Natural killer cell (primary cell): ENCODE data around the gene SLC25A38. TPM values are rescaled to one million over a fixed set of nuclear protein-coding genes. Genes with fewer than 3 reads are reported as not detected.
"Not testable (repeated sequence)": the region's sequence is repeated elsewhere in the genome, so short reads cannot be mapped to it uniquely, and the experiment has no call there.

Source experiments
- ATAC-seq, 3 donors: fragments of 150-1000 bp in 2 of 3; fragments of 200-7000 bp in 1 of 3; cut with Tn5 transposase; 1 replicate in 1 of 3; 2 replicates in 2 of 3; pipeline ENCODE4 v1.10.0; 2021; ENCODE audit warnings: mild to moderate bottlenecking in 2 of 3, moderate library complexity in 2 of 3
- DNase-seq, 2 donors: peaks; one replicate each; pipeline versions ENCODE4 v3.0.0 to v3.0.0-alpha.2; 2013 to 2021; ENCODE audit warnings: mixed read lengths in 1 of 2
- H3K27ac ChIP-seq: one replicate; pipeline ENCODE4 v1.5.1; 2013; ENCODE audit warnings: mild to moderate bottlenecking, low read length
- H3K27me3 ChIP-seq: one replicate; pipeline ENCODE4 v1.6.1; 2013; ENCODE audit warnings: low read length; ENCODE audit not compliant: control insufficient read depth, insufficient read depth
- H3K36me3 ChIP-seq: one replicate; pipeline ENCODE4 v1.6.1; 2013; ENCODE audit warnings: low read length; ENCODE audit not compliant: control insufficient read depth, insufficient read depth
- H3K4me1 ChIP-seq: one replicate; pipeline ENCODE4 v1.6.1; 2013; ENCODE audit warnings: low read length; ENCODE audit not compliant: control insufficient read depth, insufficient read depth
- H3K4me3 ChIP-seq: one replicate; pipeline ENCODE4 v1.5.1; 2013; ENCODE audit warnings: low read length
- H3K9me3 ChIP-seq: one replicate; pipeline ENCODE4 v1.6.1; 2013; ENCODE audit warnings: low read length; ENCODE audit not compliant: control insufficient read depth, insufficient read depth
- H3K27ac Mint-ChIP-seq, 2 donors: one replicate each; pipeline ENCODE4 v1.8.0; 2022; ENCODE audit warnings: mild to moderate bottlenecking in 2 of 2, mixed read lengths in 2 of 2, moderate library complexity in 1 of 2
- H3K27me3 Mint-ChIP-seq, 2 donors: one replicate each; pipeline ENCODE4 v1.8.0; 2022; ENCODE audit warnings: low read depth in 2 of 2, mixed read lengths in 2 of 2
- H3K36me3 Mint-ChIP-seq: one replicate; pipeline ENCODE4 v1.8.0; 2022; ENCODE audit warnings: mixed read lengths
- H3K4me1 Mint-ChIP-seq, 2 donors: one replicate each; pipeline ENCODE4 v1.8.0; 2022; ENCODE audit warnings: mixed read lengths in 2 of 2
- H3K4me3 Mint-ChIP-seq: one replicate; pipeline ENCODE4 v1.8.0; 2022; ENCODE audit warnings: mild to moderate bottlenecking, moderate library complexity, mixed read lengths
- H3K9me3 Mint-ChIP-seq, 2 donors: one replicate each; pipeline ENCODE4 v1.8.0; 2022; ENCODE audit warnings: mixed read lengths in 2 of 2
- WGBS: methylation state at CpG from one replicate; pipeline ENCODE4 v1.1.7; 2013; ENCODE audit warnings: missing lambda C conversion rate; ENCODE audit not compliant: insufficient coverage; 5-methylcytosine and 5-hydroxymethylcytosine counted together
- intact Hi-C: fragments of 100-400 bp; cut with micrococcal nuclease; formaldehyde crosslinking; loops from one replicate; pipeline ENCODE4 v1.14.2; 2022
- total RNA-seq, 4 donors: library from RNA; stranded (reverse); fragments of 120-200 nt in 1 of 4; gene quantifications; one replicate each; pipeline versions ENCODE4 v1.2.3 to v1.2.4, GENCODE V29; 2013 to 2022
- TF ChIP-seq, protein P1 (sequence below): fragments of 200-600 bp; IDR thresholded peaks from one replicate; pipeline ENCODE4 v1.8.0; 2022; ENCODE audit warnings: antibody characterized with exemption

The SLC25A38 gene
- total RNA-seq, 3 donors from 2014 or later (not counting 1 experiment from before 2014, with no cell fraction given), result 40.0 to 44.7 (median 41.7) TPM

DNA sequence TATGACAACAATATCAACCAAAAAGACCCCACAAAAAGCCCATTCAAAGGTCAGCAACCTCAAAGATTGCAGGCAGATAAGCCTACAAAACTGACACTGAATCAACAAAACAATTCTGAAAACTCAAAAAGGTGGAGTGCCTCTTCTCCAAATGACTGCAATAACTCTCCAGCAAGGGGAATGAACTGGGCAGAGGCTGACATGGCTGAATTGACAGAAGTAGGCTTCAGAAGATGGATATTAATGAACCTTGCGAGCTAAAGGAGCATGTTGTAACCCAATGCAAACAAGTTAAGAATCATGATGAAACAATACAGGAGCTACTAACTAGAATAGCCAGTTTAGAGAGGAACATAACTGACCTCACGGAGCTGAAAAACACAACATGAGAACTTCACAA is 20.4 kb upstream of the SLC25A38 start:
- peak overlapping the region; percentile 90 for H3K27ac ChIP-seq
- intact Hi-C loops, result no loop called here
- ATAC-seq (no peak), DNase-seq (no peak)
- H3K36me3 ChIP-seq, result no peaks in the 10 kb centered on the region
- Mint-ChIP-seq H3K36me3 (no peaks in the 10 kb centered on the region), H3K27ac (peak overlapping the region; percentile 69 to 90), H3K4me3 (no peak overlapping the region), H3K27me3 (no peaks in the 10 kb centered on the region), H3K9me3 (no peaks in the 10 kb centered on the region), H3K4me1 (peaks cover 42 to 58% of the 10 kb centered on the region in 2 donors)
- WGBS, result 100% methylated on average over 2 of the region's 2 CpGs
- H3K27me3 ChIP-seq, result no peaks in the 10 kb centered on the region
- peaks cover 43% of the 10 kb centered on the region for H3K4me1 ChIP-seq
- H3K4me3 ChIP-seq, result no peak overlapping the region
- H3K9me3 ChIP-seq, result no peaks in the 10 kb centered on the region
- TF ChIP-seq, protein P1, sequence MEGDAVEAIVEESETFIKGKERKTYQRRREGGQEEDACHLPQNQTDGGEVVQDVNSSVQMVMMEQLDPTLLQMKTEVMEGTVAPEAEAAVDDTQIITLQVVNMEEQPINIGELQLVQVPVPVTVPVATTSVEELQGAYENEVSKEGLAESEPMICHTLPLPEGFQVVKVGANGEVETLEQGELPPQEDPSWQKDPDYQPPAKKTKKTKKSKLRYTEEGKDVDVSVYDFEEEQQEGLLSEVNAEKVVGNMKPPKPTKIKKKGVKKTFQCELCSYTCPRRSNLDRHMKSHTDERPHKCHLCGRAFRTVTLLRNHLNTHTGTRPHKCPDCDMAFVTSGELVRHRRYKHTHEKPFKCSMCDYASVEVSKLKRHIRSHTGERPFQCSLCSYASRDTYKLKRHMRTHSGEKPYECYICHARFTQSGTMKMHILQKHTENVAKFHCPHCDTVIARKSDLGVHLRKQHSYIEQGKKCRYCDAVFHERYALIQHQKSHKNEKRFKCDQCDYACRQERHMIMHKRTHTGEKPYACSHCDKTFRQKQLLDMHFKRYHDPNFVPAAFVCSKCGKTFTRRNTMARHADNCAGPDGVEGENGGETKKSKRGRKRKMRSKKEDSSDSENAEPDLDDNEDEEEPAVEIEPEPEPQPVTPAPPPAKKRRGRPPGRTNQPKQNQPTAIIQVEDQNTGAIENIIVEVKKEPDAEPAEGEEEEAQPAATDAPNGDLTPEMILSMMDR, result no peak

DNA sequence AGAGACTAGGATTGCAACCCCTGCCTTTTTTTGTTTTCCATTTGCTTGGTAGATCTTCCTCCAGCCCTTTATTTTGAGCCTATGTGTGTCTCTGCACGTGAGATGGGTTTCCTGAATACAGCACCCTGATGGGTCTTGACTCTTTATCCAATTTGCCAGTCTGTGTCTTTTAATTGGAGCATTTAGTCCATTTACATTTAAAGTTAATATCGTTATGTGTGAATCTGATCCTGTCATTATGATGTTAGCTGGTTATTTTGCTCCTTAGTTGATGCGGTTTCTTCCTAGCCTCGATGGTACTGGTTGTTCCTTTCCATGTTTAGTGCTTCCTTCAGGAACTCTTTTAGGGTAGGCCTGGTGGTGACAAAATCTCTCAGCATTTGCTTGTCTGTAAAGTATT is 12.7 kb upstream of the SLC25A38 start:
- H3K27me3 ChIP-seq, ATAC-seq, H3K4me3 ChIP-seq, H3K27ac ChIP-seq, H3K4me1 Mint-ChIP-seq, H3K4me1 ChIP-seq, H3K36me3 Mint-ChIP-seq, H3K9me3 Mint-ChIP-seq, H3K27ac Mint-ChIP-seq, H3K4me3 Mint-ChIP-seq, DNase-seq, intact Hi-C loops, H3K36me3 ChIP-seq, H3K9me3 ChIP-seq, H3K27me3 Mint-ChIP-seq: not testable (repeated sequence)
- WGBS, result 100% methylated on average over 2 of the region's 4 CpGs

DNA sequence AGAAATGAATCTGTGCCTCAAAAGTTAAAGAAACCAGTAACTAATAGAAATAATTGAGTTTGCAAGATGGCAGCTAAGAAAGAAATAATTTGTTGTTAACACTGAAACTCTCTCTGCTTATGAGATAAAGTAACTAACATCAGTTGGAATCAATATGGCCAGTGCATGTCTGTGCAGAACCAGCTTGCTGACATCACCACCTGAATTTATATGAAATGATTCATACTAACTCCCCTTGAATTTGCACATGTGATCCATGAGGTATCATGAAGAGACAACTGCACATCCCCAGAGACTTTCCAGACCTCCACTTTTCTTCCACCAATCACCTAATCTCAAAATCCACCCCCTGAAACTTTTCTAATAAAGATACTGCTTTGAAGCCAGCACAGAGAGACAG is 10.3 kb upstream of the SLC25A38 start:
- H3K27ac ChIP-seq, result no peak overlapping the region
- TF ChIP-seq, protein P1, result no peak
- no peaks in the 10 kb centered on the region for H3K36me3 ChIP-seq
- Mint-ChIP-seq H3K4me3 (no peak overlapping the region), H3K27ac (no peak overlapping the region), H3K27me3 (peaks cover 0 to 3% of the 10 kb centered on the region in 2 donors), H3K36me3 (peaks cover 5% of the 10 kb centered on the region), H3K9me3 (peaks cover 0 to 2% of the 10 kb centered on the region in 2 donors), H3K4me1 (peaks cover 1 to 5% of the 10 kb centered on the region in 2 donors)
- H3K4me3 ChIP-seq, result no peak overlapping the region
- H3K9me3 ChIP-seq, result no peaks in the 10 kb centered on the region
- no peak for ATAC-seq
- intact Hi-C loops, result no loop called here
- no peaks in the 10 kb centered on the region for H3K27me3 ChIP-seq
- no peak for DNase-seq
- H3K4me1 ChIP-seq, result peaks cover under 1% of the 10 kb centered on the region

DNA sequence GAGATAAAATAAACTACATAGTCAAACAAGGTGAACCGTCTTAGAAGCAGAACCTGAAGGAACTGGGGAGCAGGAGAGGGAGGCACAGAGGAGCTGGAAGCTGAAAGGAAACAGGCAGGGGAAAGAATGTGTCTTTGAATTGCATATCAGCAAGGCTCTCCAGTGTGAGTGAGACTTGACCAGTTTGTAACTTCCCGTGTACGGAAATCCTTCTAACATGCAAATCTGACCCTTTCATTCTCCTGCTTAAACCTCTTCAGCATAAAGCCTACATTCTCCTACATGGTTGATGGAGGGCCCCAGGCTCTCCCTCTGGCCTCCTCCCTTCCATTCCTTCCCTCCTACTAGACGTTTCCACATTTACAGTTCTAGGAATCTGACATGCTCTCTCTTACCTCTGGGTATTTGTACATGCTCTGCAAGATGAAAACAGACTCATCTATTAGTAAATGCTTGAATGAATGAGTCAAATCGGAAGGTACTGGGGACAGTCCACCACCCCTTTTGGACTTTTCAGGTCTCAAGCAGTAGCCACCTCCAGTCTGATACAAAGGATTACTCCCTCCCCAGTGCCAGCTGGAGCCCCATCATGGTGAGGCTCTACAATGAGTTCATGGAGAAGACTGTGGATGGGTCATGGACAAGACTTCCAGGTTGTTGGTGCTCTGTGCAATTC is 6.1 kb upstream of the SLC25A38 start:
- Histone ChIP-seq H3K27ac (no peak overlapping the region), H3K27me3 (no peaks in the 10 kb centered on the region), H3K4me3 (no peak overlapping the region), H3K9me3 (no peaks in the 10 kb centered on the region), H3K4me1 (peaks cover 7% of the 10 kb centered on the region), H3K36me3 (no peaks in the 10 kb centered on the region)
- Mint-ChIP-seq H3K36me3 (no peaks in the 10 kb centered on the region), H3K9me3 (no peaks in the 10 kb centered on the region), H3K27ac (no peak overlapping the region), H3K4me1 (peaks cover 7 to 11% of the 10 kb centered on the region in 2 donors), H3K27me3 (peaks cover 0 to 3% of the 10 kb centered on the region in 2 donors), H3K4me3 (no peak overlapping the region)
- TF ChIP-seq, protein P1, result no peak
- 90% methylated on average over 4 of the region's 5 CpGs for WGBS
- DNase-seq (no peak), ATAC-seq (no peak)
- intact Hi-C loops, result no loop called here
